Stimulated activated CD4-positive, alpha-beta T cell treated with anti-CD3 and anti-CD28 coated beads, Interleukin-4, amount 100 ng/mL, for 4 hours (primary cell): ENCODE results near the gene SNX18.

Experiments used
- DNase-seq, 2 experiments: peaks; one replicate each; pipeline ENCODE4 v3.0.0-alpha.2; 2020

SNX18 gene

DNA sequence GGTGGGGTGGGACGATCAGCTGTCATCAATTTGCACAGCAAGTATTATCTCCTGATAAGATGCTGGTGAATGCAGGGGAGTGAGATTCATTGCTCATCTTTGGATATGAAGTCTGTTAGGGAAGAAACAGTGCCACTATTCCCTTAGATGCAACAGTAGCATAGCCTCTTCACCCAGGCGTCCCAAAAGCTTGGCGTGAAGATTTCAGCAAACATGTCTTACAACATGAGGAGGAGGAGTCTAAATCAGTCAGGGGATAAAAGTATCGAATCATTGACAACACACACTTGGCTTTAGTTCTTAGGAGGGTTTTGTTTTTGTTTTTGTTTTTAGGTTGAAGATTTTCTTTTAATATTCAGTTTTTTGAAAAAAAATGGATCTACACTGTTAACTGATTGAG, 26.5 kb downstream of the SNX18 start:
- DNase-seq = no peak

- no peak for DNase-seq
Observed at GRCh38 chr5:54545796-54546195, 28.2 kb downstream of the SNX18 start.

DNA sequence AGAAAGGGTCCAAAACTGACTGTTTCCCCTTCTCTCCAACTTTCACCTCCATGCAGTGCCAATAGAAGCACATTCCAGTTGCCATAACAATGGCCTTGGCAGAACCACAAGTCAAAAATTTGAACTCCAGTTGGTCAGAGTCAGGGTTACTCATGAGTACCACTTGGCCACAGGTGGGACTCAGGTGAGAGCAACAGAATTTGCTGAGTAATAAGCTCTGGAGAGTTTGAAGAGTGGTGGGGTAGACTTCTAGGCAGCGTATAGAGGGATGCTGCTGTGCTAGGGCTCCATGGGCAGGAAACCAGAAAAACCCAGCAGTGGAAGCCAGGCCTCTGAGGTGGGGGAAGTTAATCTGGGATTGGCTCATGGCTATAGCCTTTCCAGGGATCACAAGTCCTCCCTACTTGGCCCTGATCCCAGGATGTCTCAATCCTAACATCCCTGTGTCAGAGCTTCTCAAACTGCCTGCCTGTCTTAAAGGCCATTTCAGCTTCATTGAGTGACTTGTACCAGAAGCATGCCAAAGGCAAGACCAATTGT, 30.2 kb downstream of the SNX18 start:
- no peak for DNase-seq

DNA sequence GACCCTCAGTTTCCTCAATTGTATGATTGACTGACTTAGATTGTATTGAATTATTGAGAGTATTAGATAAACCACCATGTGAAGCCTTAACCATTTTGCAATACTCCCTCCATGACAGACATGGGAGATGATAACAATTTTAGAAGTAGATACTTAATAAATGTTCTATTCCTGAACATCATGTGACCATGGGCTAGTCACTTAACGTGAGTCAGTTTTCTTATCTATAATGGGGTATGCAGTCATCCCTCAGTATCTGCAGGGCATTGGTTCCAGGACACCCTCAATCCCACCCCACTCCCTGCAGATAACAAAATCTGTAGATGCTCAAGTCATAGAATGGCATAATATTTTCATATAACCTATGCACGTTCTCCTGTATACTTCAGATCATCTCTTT, 31.0 kb downstream of the SNX18 start:
- no peak for DNase-seq

DNA sequence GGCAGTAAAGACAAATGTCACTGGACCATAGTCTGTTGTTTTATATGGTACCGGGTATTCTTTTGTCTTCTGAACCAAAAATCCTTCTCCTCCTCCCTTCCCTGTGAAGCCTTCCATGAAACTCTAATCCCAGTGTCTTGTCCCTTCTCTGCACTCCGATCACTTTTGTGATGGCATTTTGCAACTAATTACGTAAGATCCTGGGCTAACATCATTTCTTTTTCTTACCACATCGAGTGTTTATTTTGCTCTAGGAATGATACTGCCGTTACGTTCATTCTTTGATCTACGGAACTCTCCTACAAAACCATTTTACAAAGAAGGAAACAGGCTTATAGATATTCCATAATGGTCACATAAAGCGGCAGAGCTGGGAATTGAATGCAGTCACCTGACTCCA, 33.7 kb downstream of the SNX18 start:
- no peak for DNase-seq

GRCh38 chr5:54551926-54552325, 34.4 kb downstream of the SNX18 start:
- no peak for DNase-seq

GRCh38 chr5:54552446-54552845, 34.9 kb downstream of the SNX18 start:
- no peak for DNase-seq

DNA sequence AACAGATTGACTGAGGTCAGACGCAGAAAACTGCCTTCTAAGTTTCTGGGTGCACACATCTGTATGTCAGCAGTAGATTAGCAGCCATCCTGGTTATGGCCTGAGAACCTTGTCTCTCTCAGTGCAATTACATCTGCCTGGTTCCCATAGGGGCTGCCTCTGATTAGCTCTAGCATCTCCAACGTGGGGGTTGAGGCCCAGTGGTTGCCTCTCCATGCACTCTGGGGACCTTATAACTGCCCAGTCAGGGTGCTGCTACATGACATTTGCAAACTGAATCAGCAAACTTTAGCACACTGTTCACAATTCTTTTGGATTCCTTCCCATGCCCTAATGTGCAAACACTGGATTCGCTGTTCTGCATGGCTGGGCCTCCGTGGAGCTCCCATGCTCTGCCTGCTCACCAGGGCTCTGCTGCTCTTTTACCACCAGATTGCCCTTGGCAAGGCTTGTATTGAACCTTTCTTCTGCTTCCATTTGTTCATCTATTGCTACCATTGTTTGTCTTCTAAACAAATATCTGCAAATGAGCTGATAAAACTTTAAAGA, 36.2 kb downstream of the SNX18 start:
- DNase-seq = no peak

DNA sequence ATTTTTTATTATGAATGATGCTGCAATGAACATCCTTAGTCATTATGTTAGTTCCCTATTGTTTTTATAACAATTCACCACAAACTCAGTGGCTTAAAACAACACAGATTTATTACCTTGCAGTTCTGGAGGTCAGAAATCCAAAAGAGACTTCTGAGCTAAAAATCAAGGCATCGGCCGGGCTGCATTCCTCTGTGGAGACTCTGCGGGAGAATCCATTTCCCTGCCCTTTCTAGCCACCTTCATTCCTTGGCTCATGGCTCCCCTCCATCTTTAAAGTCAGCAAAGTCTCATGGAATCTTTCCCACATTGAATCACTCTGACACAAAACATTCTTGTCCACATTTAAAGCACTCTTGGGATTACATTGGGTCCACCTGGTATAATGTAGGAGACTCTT, 38.6 kb downstream of the SNX18 start:
- no peak for DNase-seq

DNA sequence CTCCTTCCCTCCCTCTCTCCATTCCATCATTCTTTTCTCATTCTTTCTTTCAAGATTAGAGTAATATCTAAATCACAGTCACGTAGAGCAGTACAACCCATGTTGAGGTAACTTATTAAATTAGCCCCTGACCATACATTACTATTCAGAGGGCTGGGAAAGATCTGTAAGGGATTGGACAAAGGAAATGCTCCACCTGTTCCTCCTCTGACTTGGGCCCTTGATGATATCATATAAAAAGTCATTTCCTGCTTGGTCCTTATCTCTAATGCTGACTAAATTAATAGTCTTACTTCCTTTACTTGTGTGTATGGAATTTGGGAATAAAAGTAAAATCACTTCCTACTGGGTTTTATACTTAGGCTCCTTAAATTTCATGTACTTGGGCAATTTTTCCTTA, 40.8 kb downstream of the SNX18 start:
- no peak for DNase-seq

GRCh38 chr5:54561651-54562050, 44.1 kb downstream of the SNX18 start:
- no peak for DNase-seq

DNA sequence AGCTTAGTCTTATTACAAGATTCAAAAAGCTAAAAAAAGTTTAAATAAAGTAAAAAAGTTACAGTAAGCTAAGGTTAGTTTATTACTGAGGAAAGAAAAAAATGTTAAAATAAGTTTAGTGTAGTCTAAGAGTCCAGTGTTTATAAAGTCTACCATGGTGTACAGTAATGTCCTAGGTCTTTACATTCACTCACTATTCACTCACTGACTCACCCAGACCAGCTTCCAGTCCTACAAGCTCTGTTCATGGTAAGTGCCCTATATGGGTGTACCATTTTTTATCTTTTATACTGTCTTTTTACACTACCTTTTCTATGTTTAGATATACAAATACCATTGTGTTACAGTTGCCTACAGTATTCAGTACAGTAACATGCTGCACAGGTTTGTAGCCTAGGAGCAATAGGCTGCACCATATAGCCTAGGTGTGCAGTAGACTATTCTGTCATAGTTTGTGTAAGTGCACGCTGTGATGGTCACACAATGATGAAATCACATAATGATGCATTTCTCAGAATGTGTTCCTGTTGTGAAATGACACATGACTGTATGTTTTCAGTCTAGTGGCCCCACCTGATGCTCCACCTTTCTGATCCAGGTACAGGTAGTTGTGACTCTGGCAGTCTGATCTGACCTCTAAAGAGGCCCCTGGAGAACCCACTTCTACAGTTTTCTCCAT, 45.7 kb downstream of the SNX18 start:
- no peak for DNase-seq

GRCh38 chr5:54567996-54568395, 50.4 kb downstream of the SNX18 start:
- no peak for DNase-seq

DNA sequence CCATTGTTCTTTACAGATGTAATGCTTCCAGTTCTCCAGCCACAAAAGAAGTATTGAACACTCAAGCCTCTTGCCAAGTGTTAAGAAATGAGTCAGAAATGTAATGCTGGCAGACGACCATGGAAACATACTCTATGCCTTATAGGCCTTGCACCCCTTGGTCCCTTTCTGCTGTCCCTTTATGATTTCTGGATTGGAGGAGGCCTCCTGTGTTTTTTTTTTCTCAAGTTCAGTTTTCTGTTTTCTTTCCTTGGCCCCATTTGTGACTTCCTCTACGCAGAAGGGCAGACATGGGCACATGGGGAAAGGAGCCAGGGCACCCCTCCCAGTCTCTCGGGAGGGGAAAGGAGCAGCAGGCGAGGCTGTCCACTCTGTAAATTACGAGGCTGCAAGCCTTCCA, 53.4 kb downstream of the SNX18 start:
- DNase-seq = no peak

GRCh38 chr5:54571462-54571861, 53.9 kb downstream of the SNX18 start:
- DNase-seq = no peak

GRCh38 chr5:54573812-54574489, 56.4 kb downstream of the SNX18 start:
- DNase-seq = no peak

- DNase-seq = no peak
Observed at GRCh38 chr5:54577528-54577927, 60.0 kb downstream of the SNX18 start.

DNA sequence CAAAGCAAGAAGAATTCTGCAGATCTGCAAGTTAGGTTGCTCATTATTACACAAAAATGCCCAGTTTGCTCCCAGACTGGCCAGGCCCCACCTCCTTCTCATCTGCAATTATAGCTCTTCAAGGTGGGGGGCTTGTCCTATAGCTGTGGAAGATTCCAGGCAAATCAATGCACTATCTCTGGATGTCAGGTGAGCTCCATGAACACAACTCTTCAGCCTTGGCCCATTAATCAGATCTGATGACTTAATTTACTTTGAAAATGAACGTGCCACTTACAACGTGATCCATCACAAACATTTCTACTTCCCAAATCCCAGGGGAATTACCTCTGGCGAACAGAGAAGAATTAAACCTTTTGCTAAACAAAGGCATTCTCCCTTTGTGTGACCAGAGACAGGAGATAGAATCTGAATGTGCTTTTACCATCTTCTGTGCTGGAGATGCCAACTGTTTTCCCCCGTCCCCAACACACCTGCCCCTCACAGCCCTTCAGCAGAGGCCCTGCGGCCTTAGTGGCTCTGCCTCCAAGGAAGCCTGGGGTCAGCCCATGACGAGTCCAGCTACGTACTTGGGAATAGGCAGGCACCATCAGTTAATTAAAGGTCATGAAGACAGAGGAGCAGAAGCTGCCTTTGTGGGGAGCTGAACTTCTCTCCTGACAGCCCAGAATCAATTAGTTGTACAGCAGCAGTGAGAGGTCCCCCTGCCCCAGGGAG, 60.5 kb downstream of the SNX18 start:
- DNase-seq = no peak

GRCh38 chr5:54579591-54580295, 62.2 kb downstream of the SNX18 start:
- DNase-seq = no peak

GRCh38 chr5:54580997-54581811, 63.6 kb downstream of the SNX18 start:
- no peak for DNase-seq

DNA sequence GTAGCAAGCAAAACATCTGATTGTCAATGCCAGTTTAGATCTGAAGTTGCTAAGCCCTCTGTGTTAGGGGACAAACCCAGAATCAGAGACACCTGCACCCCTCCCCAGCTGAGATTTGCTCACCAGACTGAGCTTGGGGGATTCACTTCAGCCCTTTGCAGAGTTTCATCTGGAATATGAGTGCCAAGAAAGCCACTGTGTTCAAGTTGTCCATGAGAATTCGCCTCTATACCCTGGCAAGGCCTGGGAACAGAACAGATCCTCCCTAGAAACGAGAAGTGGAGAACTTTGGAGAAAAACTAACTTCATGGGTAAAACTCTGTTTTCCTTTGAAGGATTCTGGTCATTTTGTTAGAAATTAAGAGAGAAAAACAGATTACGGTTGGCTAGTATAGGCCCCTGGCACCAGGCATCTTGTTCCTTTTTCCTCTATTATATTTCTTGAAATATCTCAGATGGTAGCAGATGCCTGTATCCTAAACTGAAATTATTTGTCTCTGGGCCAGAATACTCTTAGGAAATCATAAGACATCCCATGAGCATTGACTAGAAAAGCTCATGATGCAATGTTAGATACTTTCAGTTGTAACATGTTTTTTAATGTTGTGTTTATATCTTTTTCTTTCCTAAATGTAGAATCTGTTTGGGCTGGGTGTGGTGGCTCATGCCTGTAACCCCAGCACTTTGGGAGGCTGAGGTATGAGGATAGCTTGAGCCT, 64.4 kb downstream of the SNX18 start:
- no peak for DNase-seq
